ENCODE data around the gene METTL1. TPM values are rescaled to one million over a fixed set of nuclear protein-coding genes. Genes with fewer than 3 reads are reported as not detected.

Gene METTL1
- total and polyA plus RNA-seq, 9 of the 15 experiments (the other 6 are each of a cell fraction or from before 2014, with no cell fraction given), result 12.6 to 65.9 (median 39.2) TPM

- TF ChIP-seq E4F1 (CRISPR knock-in tag; IDR thresholded peaks at IDR 0.05; ENCODE audit: borderline replicate concordance) (no peak), HMGN3 (IDR thresholded peaks at IDR 0.05; ENCODE audit: borderline replicate concordance, extremely low read depth, insufficient read length, low read depth, low read length) (peak; percentile 90), ETS2 (tag; IDR thresholded peaks at IDR 0.05; ENCODE audit: borderline replicate concordance, poor library complexity, severe bottlenecking) (no peak), ZC3H11A (IDR thresholded peaks at IDR 0.05; ENCODE audit: low read depth, low read length) (no peak), KAT8 (IDR thresholded peaks at IDR 0.05; ENCODE audit: low read depth) (no peak), CTCFL (IDR thresholded peaks at IDR 0.05; ENCODE audit: borderline replicate concordance, insufficient read depth, low read depth, low read length, poor library complexity, severe bottlenecking) (peak; percentile 92), ATF3 (IDR thresholded peaks at IDR 0.05) (peak; percentile 91), ATF3 (CRISPR knock-in tag; conservative IDR thresholded peaks at IDR 0.05) (peak; percentile 82; the same call in 1 of the 2 replicates), SAP30 (IDR thresholded peaks at IDR 0.05; ENCODE audit: borderline replicate concordance, insufficient read depth, low read depth, low read length, poor library complexity, severe bottlenecking) (peak; percentile 84), ZEB2 (IDR thresholded peaks at IDR 0.05) (no peak), HDAC2 (IDR thresholded peaks at IDR 0.05) (peak; percentile 86), ELF4 (CRISPR knock-in tag; IDR thresholded peaks at IDR 0.05) (no peak), DMBX1 (CRISPR knock-in tag; IDR thresholded peaks at IDR 0.05; ENCODE audit: borderline replicate concordance) (no peak), POU5F1 (IDR thresholded peaks at IDR 0.05; ENCODE audit: borderline replicate concordance, low read depth, low read length, partially characterized antibody) (peak; percentile 97), ZNF79 (CRISPR knock-in tag; IDR thresholded peaks at IDR 0.05; ENCODE audit: low read depth) (no peak), UBTF (IDR thresholded peaks at IDR 0.05; ENCODE audit: borderline replicate concordance in 1 of 2, low read depth in 2 of 2, low read length in 2 of 2) (peak in 1 of 2 experiments; percentile 35; a peak in 1 of 4 replicates)
Measured at GRCh38 chr12:57782608-57783465, 10.9 kb upstream of the METTL1 start, which contains the start of gene TSFM (continued).

Measured in K562 (cell line).